Liver (tissue), 9 donors: ENCODE measurements around the gene TNS3. TPM values are rescaled to one million over a fixed set of nuclear protein-coding genes. Genes with fewer than 3 reads are reported as not detected.

Experiments
- DNase-seq: peaks from one replicate; pipeline ENCODE4 v3.0.0-alpha.2; 2017; ENCODE audit warnings: low spot score
- H3K27ac ChIP-seq, 2 donors: one replicate each; pipeline ENCODE4 v1.7.0; 2013; ENCODE audit warnings: inconsistent platforms in 2 of 2, low read length in 2 of 2, control low read depth in 1 of 2, low read depth in 1 of 2, mild to moderate bottlenecking in 1 of 2
- H3K27me3 ChIP-seq, 4 donors: one replicate each; pipeline versions ENCODE4 v1.6.1 to v1.7.0; 2013; ENCODE audit warnings: low read length in 3 of 4, inconsistent platforms in 1 of 4, mild to moderate bottlenecking in 1 of 4, moderate library complexity in 1 of 4; ENCODE audit not compliant: control insufficient read depth in 4 of 4, insufficient read depth in 4 of 4
- H3K36me3 ChIP-seq, 4 donors: one replicate each; pipeline versions ENCODE4 v1.6.1 to v1.7.0; 2013; ENCODE audit warnings: low read length in 3 of 4, mild to moderate bottlenecking in 3 of 4, low read depth in 1 of 4, moderate library complexity in 1 of 4; ENCODE audit not compliant: control insufficient read depth in 4 of 4, insufficient read depth in 3 of 4
- H3K4me1 ChIP-seq, 4 donors: one replicate each; pipeline versions ENCODE4 v1.6.1 to v1.7.0; 2013; ENCODE audit warnings: low read length in 3 of 4, mild to moderate bottlenecking in 3 of 4, moderate library complexity in 1 of 4; ENCODE audit not compliant: control insufficient read depth in 4 of 4, insufficient read depth in 4 of 4
- H3K4me3 ChIP-seq, 3 donors: one replicate each; pipeline versions ENCODE4 v1.6.1 to v1.7.0; 2013; ENCODE audit warnings: low read length in 3 of 3, control low read depth in 1 of 3, low read depth in 1 of 3, mild to moderate bottlenecking in 1 of 3
- H3K9ac ChIP-seq, 2 donors: one replicate each; pipeline ENCODE4 v1.7.0; 2013; ENCODE audit warnings: low read length in 2 of 2, mild to moderate bottlenecking in 2 of 2, moderate library complexity in 2 of 2, control low read depth in 1 of 2, low read depth in 1 of 2
- H3K9me3 ChIP-seq, 4 donors: one replicate each; pipeline versions ENCODE4 v1.6.1 to v1.7.0; 2013; ENCODE audit warnings: low read length in 3 of 4; ENCODE audit not compliant: control insufficient read depth in 4 of 4
- EGR1 ChIP-seq, 2 donors: IDR thresholded peaks; 2 replicates each; pipeline ENCODE4 v1.6.1; 2016 to 2018; ENCODE audit warnings: antibody characterized with exemption in 2 of 2, low read depth in 2 of 2
- FOXA1 ChIP-seq: IDR thresholded peaks from 2 replicates; pipeline ENCODE4 v1.6.1; 2016; ENCODE audit warnings: antibody characterized with exemption
- FOXA2 ChIP-seq: IDR thresholded peaks from 2 replicates; pipeline ENCODE4 v1.6.1; 2016; ENCODE audit warnings: antibody characterized with exemption
- GABPA ChIP-seq, 2 donors: IDR thresholded peaks in 1 of 2; conservative IDR thresholded peaks in 1 of 2; 2 replicates each; pipeline ENCODE4 v1.6.1; 2016; ENCODE audit warnings: antibody characterized with exemption in 2 of 2, mild to moderate bottlenecking in 1 of 2, moderate library complexity in 1 of 2
- HNF4A ChIP-seq, 2 donors: conservative IDR thresholded peaks; 2 replicates each; pipeline ENCODE4 v1.6.1; 2016; ENCODE audit warnings: antibody characterized with exemption in 2 of 2, mild to moderate bottlenecking in 2 of 2
- HNF4G ChIP-seq: IDR thresholded peaks from 2 replicates; pipeline ENCODE4 v1.6.1; 2016; ENCODE audit warnings: antibody characterized with exemption
- JUND ChIP-seq, 2 donors: IDR thresholded peaks; 2 replicates each; pipeline ENCODE4 v1.6.1; 2016; ENCODE audit warnings: antibody characterized with exemption in 2 of 2
- NR2F2 ChIP-seq: IDR thresholded peaks from 2 replicates; pipeline ENCODE4 v1.6.1; 2016; ENCODE audit warnings: antibody characterized with exemption
- RAD21 ChIP-seq, 2 donors: IDR thresholded peaks; 2 replicates each; pipeline ENCODE4 v1.6.1; 2016; ENCODE audit warnings: antibody characterized with exemption in 2 of 2, mild to moderate bottlenecking in 2 of 2
- REST ChIP-seq: IDR thresholded peaks from 2 replicates; pipeline ENCODE4 v1.6.1; 2016; ENCODE audit warnings: antibody characterized with exemption, mild to moderate bottlenecking
- RXRA ChIP-seq, 2 donors: IDR thresholded peaks; 2 replicates each; pipeline ENCODE4 v1.6.1; 2017 to 2018; ENCODE audit warnings: antibody characterized with exemption in 2 of 2, mild to moderate bottlenecking in 1 of 2
- SP1 ChIP-seq: IDR thresholded peaks from 2 replicates; pipeline ENCODE4 v1.6.1; 2018; ENCODE audit warnings: antibody characterized with exemption, mild to moderate bottlenecking
- TAF1 ChIP-seq: conservative IDR thresholded peaks from 2 replicates; pipeline ENCODE4 v1.6.1; 2016; ENCODE audit warnings: antibody characterized with exemption, mild to moderate bottlenecking
- YY1 ChIP-seq: IDR thresholded peaks from 2 replicates; pipeline ENCODE4 v1.6.1; 2016; ENCODE audit warnings: antibody characterized with exemption, mild to moderate bottlenecking
- WGBS: extraction: QIAGEN DNeasy Blood & Tissue Kit; methylation state at CpG from one replicate; pipeline ENCODE4 v1.1.7; 2013; 5-methylcytosine and 5-hydroxymethylcytosine counted together
- polyA plus RNA-seq, 2 donors: library from polyadenylated mRNA; stranded (reverse) in 1 of 2; unstranded in 1 of 2; fragments of 200-250 nt in 1 of 2; fragments of >200 nt in 1 of 2; fragmentation: Nextera tagmentation in 1 of 2; extraction: Ambion mirVana in 1 of 2; gene quantifications; one replicate each; pipeline versions ENCODE4 v1.2.1 to v1.2.3, GENCODE V29; 2013 to 2015
- total RNA-seq, 2 donors: library from RNA; depleted of rRNA; stranded (reverse); fragments of >200 nt; gene quantifications; one replicate each; pipeline ENCODE4 v1.2.3, GENCODE V29; 2014
- TF ChIP-seq, protein P1 (sequence below): IDR thresholded peaks from 2 replicates; pipeline ENCODE4 v1.6.1; 2016; ENCODE audit warnings: antibody characterized with exemption
- TF ChIP-seq, protein P2 (sequence below): IDR thresholded peaks from 2 replicates; pipeline ENCODE4 v1.6.1; 2016; ENCODE audit warnings: antibody characterized with exemption
- TF ChIP-seq, protein P3 (sequence below): fragments of 150-350 bp; IDR thresholded peaks from 2 replicates; pipeline ENCODE4 v1.5.1; 2017; ENCODE audit warnings: improper control_type of control experiment, low read depth, low read length; ENCODE audit not compliant: missing input control
- TF ChIP-seq, protein P4 (sequence below): IDR thresholded peaks from 2 replicates; pipeline ENCODE4 v1.6.1; 2016; ENCODE audit warnings: antibody characterized with exemption
- donor health status: healthy.
- donor health status: healthy.
- donor health status: healthy.
- donor health status: healthy.
- donor health status: healthy.

The TNS3 gene
- total and polyA plus RNA-seq, 4 donors: 16.8 to 100 (median 29.5) TPM

- 92% methylated on average over 3 of the region's 3 CpGs for WGBS
- Histone ChIP-seq H3K4me3 (no peak overlapping the region), H3K27ac (peak overlapping the region; percentile 60 to 85), H3K27me3 (no peaks in the 10 kb centered on the region), H3K4me1 (peaks cover 36 to 70% (median 55%) of the 10 kb centered on the region in 4 donors), H3K9me3 (no peaks in the 10 kb centered on the region), H3K9ac (peak overlapping the region in 1 of 2 donors; percentile 14), H3K36me3 (no peaks in the 10 kb centered on the region)
- no peak for DNase-seq
- TF ChIP-seq REST (no peak), FOXA2 (no peak), HNF4A (conservative IDR thresholded peaks at IDR 0.05) (no peak), JUND (IDR thresholded peaks at IDR 0.05) (no peak), YY1 (no peak), SP1 (no peak), EGR1 (IDR thresholded peaks at IDR 0.05; ENCODE audit: low read depth in 2 of 2) (no peak), FOXA1 (no peak), RXRA (IDR thresholded peaks at IDR 0.05) (no peak), NR2F2 (no peak), TAF1 (no peak), HNF4G (no peak), GABPA (IDR thresholded peaks at IDR 0.05 in 1 of 2, conservative IDR thresholded peaks at IDR 0.05 in 1 of 2) (no peak), RAD21 (IDR thresholded peaks at IDR 0.05) (no peak)
- TF ChIP-seq, protein P1, sequence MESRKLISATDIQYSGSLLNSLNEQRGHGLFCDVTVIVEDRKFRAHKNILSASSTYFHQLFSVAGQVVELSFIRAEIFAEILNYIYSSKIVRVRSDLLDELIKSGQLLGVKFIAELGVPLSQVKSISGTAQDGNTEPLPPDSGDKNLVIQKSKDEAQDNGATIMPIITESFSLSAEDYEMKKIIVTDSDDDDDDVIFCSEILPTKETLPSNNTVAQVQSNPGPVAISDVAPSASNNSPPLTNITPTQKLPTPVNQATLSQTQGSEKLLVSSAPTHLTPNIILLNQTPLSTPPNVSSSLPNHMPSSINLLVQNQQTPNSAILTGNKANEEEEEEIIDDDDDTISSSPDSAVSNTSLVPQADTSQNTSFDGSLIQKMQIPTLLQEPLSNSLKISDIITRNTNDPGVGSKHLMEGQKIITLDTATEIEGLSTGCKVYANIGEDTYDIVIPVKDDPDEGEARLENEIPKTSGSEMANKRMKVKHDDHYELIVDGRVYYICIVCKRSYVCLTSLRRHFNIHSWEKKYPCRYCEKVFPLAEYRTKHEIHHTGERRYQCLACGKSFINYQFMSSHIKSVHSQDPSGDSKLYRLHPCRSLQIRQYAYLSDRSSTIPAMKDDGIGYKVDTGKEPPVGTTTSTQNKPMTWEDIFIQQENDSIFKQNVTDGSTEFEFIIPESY: no peak
- TF ChIP-seq, protein P2, sequence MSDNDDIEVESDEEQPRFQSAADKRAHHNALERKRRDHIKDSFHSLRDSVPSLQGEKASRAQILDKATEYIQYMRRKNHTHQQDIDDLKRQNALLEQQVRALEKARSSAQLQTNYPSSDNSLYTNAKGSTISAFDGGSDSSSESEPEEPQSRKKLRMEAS: no peak
- TF ChIP-seq, protein P3, sequence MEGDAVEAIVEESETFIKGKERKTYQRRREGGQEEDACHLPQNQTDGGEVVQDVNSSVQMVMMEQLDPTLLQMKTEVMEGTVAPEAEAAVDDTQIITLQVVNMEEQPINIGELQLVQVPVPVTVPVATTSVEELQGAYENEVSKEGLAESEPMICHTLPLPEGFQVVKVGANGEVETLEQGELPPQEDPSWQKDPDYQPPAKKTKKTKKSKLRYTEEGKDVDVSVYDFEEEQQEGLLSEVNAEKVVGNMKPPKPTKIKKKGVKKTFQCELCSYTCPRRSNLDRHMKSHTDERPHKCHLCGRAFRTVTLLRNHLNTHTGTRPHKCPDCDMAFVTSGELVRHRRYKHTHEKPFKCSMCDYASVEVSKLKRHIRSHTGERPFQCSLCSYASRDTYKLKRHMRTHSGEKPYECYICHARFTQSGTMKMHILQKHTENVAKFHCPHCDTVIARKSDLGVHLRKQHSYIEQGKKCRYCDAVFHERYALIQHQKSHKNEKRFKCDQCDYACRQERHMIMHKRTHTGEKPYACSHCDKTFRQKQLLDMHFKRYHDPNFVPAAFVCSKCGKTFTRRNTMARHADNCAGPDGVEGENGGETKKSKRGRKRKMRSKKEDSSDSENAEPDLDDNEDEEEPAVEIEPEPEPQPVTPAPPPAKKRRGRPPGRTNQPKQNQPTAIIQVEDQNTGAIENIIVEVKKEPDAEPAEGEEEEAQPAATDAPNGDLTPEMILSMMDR: no peak
- TF ChIP-seq, protein P4, sequence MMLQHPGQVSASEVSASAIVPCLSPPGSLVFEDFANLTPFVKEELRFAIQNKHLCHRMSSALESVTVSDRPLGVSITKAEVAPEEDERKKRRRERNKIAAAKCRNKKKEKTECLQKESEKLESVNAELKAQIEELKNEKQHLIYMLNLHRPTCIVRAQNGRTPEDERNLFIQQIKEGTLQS: no peak
Measured at GRCh38 chr7:47514818-47515217, 67.1 kb downstream of the TNS3 start.
